Duodenal mucosa (tissue), 2 donors: ENCODE measurements around the gene ATP9A.

ENCODE experiments used
- H3K27ac ChIP-seq: one replicate; pipeline ENCODE4 v1.7.0; 2013; ENCODE audit warnings: low read depth, low read length
- H3K27me3 ChIP-seq, 2 donors: one replicate each; pipeline ENCODE4 v1.7.0; 2013; ENCODE audit warnings: low read length in 2 of 2, control low read depth in 1 of 2; ENCODE audit not compliant: insufficient read depth in 2 of 2, control insufficient read depth in 1 of 2
- H3K36me3 ChIP-seq, 2 donors: one replicate each; pipeline ENCODE4 v1.7.0; 2013; ENCODE audit warnings: low read length in 2 of 2, control low read depth in 1 of 2; ENCODE audit not compliant: insufficient read depth in 2 of 2, control insufficient read depth in 1 of 2
- H3K4me1 ChIP-seq, 2 donors: one replicate each; pipeline ENCODE4 v1.7.0; 2013; ENCODE audit warnings: low read length in 2 of 2, control low read depth in 1 of 2; ENCODE audit not compliant: insufficient read depth in 2 of 2, control insufficient read depth in 1 of 2
- H3K4me3 ChIP-seq, 2 donors: one replicate each; pipeline ENCODE4 v1.7.0; 2013; ENCODE audit warnings: low read length in 2 of 2, low read depth in 1 of 2
- H3K9ac ChIP-seq, 2 donors: one replicate each; pipeline ENCODE4 v1.7.0; 2013; ENCODE audit warnings: low read length in 2 of 2, low read depth in 1 of 2
- H3K9me3 ChIP-seq, 2 donors: one replicate each; pipeline ENCODE4 v1.7.0; 2013; ENCODE audit warnings: low read length in 2 of 2, control low read depth in 1 of 2; ENCODE audit not compliant: control insufficient read depth in 1 of 2

Gene ATP9A

GRCh38 chr20:51595744-51596143 lies 172.4 kb downstream of the ATP9A start:
- Histone ChIP-seq H3K4me3 (no peak overlapping the region), H3K36me3 (peaks cover 0 to 20% of the 10 kb centered on the region in 2 donors), H3K4me1 (peaks cover 0 to 7% of the 10 kb centered on the region in 2 donors), H3K27ac (no peak overlapping the region), H3K27me3 (no peaks in the 10 kb centered on the region), H3K9me3 (no peaks in the 10 kb centered on the region), H3K9ac (no peak overlapping the region)

- Histone ChIP-seq H3K9me3 (no peaks in the 10 kb centered on the region), H3K4me1 (peaks cover 0 to 7% of the 10 kb centered on the region in 2 donors), H3K27ac (no peak overlapping the region), H3K9ac (no peak overlapping the region), H3K27me3 (no peaks in the 10 kb centered on the region), H3K36me3 (peaks cover 0 to 13% of the 10 kb centered on the region in 2 donors), H3K4me3 (no peak overlapping the region)
Measured at GRCh38 chr20:51595058-51595532, 173.1 kb downstream of the ATP9A start.

GRCh38 chr20:51594236-51595057 lies 173.7 kb downstream of the ATP9A start:
- Histone ChIP-seq H3K9ac (no peak overlapping the region), H3K27ac (no peak overlapping the region), H3K9me3 (no peaks in the 10 kb centered on the region), H3K4me3 (no peak overlapping the region), H3K4me1 (peaks cover 0 to 7% of the 10 kb centered on the region in 2 donors), H3K36me3 (peaks cover 0 to 7% of the 10 kb centered on the region in 2 donors), H3K27me3 (no peaks in the 10 kb centered on the region)

GRCh38 chr20:51593584-51593983 lies 174.6 kb downstream of the ATP9A start:
- Histone ChIP-seq H3K9ac (no peak overlapping the region), H3K36me3 (peaks cover 0 to 1% of the 10 kb centered on the region in 2 donors), H3K9me3 (no peaks in the 10 kb centered on the region), H3K27ac (no peak overlapping the region), H3K4me1 (peaks cover 0 to 7% of the 10 kb centered on the region in 2 donors), H3K4me3 (no peak overlapping the region), H3K27me3 (no peaks in the 10 kb centered on the region)

GRCh38 chr20:51592564-51592963 lies 175.6 kb downstream of the ATP9A start:
- H3K27ac ChIP-seq: no peak overlapping the region
- H3K4me3 ChIP-seq: no peak overlapping the region
- H3K9me3 ChIP-seq: no peaks in the 10 kb centered on the region
- H3K4me1 ChIP-seq: peaks cover 0 to 7% of the 10 kb centered on the region in 2 donors
- no peaks in the 10 kb centered on the region for H3K36me3 ChIP-seq
- no peak overlapping the region for H3K9ac ChIP-seq
- H3K27me3 ChIP-seq: no peaks in the 10 kb centered on the region

- Histone ChIP-seq H3K4me3 (no peak overlapping the region), H3K36me3 (no peaks in the 10 kb centered on the region), H3K27me3 (no peaks in the 10 kb centered on the region), H3K27ac (no peak overlapping the region), H3K4me1 (peaks cover 0 to 7% of the 10 kb centered on the region in 2 donors), H3K9ac (no peak overlapping the region), H3K9me3 (no peaks in the 10 kb centered on the region)
Measured at GRCh38 chr20:51591871-51592270, 176.3 kb downstream of the ATP9A start.

- Histone ChIP-seq H3K9me3 (no peaks in the 10 kb centered on the region), H3K9ac (no peak overlapping the region)
Measured at GRCh38 chr20:51588762-51589161, 179.4 kb downstream of the ATP9A start.

GRCh38 chr20:51587145-51587544 lies 181.0 kb downstream of the ATP9A start:
- H3K36me3 ChIP-seq: no peaks in the 10 kb centered on the region
- no peaks in the 10 kb centered on the region for H3K4me1 ChIP-seq
- no peaks in the 10 kb centered on the region for H3K27me3 ChIP-seq
- H3K9ac ChIP-seq: no peak overlapping the region
- H3K27ac ChIP-seq: no peak overlapping the region
- no peak overlapping the region for H3K4me3 ChIP-seq
- no peaks in the 10 kb centered on the region for H3K9me3 ChIP-seq

More at GRCh38 chr20:51588762-51589161, 179.4 kb downstream of the ATP9A start:
- Histone ChIP-seq H3K27ac (no peak overlapping the region), H3K27me3 (no peaks in the 10 kb centered on the region), H3K36me3 (no peaks in the 10 kb centered on the region), H3K4me1 (no peaks in the 10 kb centered on the region), H3K4me3 (no peak overlapping the region)

- H3K4me3 ChIP-seq: no peak overlapping the region
- H3K27me3 ChIP-seq: no peaks in the 10 kb centered on the region
- H3K27ac ChIP-seq: no peak overlapping the region
- H3K36me3 ChIP-seq: no peaks in the 10 kb centered on the region
- no peaks in the 10 kb centered on the region for H3K9me3 ChIP-seq
- no peaks in the 10 kb centered on the region for H3K4me1 ChIP-seq
- H3K9ac ChIP-seq: no peak overlapping the region
Measured at GRCh38 chr20:51586005-51586440, 182.2 kb downstream of the ATP9A start.

GRCh38 chr20:51585148-51585547 lies 183.0 kb downstream of the ATP9A start:
- Histone ChIP-seq H3K4me1 (no peaks in the 10 kb centered on the region), H3K4me3 (no peak overlapping the region), H3K9me3 (no peaks in the 10 kb centered on the region), H3K36me3 (no peaks in the 10 kb centered on the region), H3K27me3 (no peaks in the 10 kb centered on the region), H3K9ac (no peak overlapping the region), H3K27ac (no peak overlapping the region)
